Left cardiac atrium (tissue), 4 donors: Measurements from ENCODE around the gene HUNK. TPM values are rescaled to one million over a fixed set of nuclear protein-coding genes. Genes with fewer than 3 reads are reported as not detected.

Experiments used
- ATAC-seq, 2 donors: fragments of 200-7000 bp; cut with Tn5 transposase; one replicate each; pipeline ENCODE4 v1.9.1; 2020; ENCODE audit warnings: mild to moderate bottlenecking in 2 of 2, moderate library complexity in 2 of 2
- DNase-seq: peaks from one replicate; pipeline ENCODE4 v3.0.0-alpha.2; 2020
- intact Hi-C, 2 donors: fragments of 100-400 bp; cut with DNase I; formaldehyde crosslinking; loops; one replicate each; pipeline versions ENCODE4 v1.14.1 to v1.15.1; 2022 to 2023
- total RNA-seq, 2 donors: library from RNA; stranded (reverse); fragmentation: NEBNext Ultra II Directional; extraction: Animal tissue kit (Norgen Biotek cat#: 25700); gene quantifications; one replicate each; pipeline ENCODE4 v1.2.1, GENCODE V29; 2021
- donor health status: DM: no; HTN: yes; CAD: no.
- donor health status: DM: no; HTN: yes; CAD: no; lungs with severe emphysema.
- donor health status: DM: yes; HTN: yes; CAD: no.
- donor health status: Dilated cardiomyopathy.

Gene HUNK
- total RNA-seq, 2 donors from 2014 or later, result 0.38 to 1.7 TPM

GRCh38 chr21:31983120-31983519, 110.3 kb downstream of the HUNK start:
- ATAC-seq (no peak), DNase-seq (no peak)
- intact Hi-C loops, result no loop called here

DNA sequence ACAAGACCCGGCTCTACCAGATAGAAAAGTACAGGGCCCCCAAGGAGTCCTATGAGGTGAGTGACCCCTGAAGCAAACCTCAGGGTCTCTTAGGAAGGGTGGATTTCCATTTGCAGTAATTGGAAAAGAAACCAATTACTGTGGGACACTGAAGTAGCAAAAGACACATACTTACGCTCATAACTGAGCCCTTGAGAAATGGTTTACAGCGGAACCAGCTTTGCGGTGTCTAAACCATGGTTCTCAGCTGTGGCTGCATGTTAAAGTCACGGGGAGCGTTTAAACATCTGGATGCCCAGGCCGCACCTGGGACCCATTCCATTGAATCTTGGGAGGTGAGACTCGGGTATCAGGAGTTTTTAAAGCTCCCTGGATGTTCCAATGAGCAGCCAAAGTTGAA, 110.7 kb downstream of the HUNK start:
- DNase-seq (no peak), ATAC-seq (no peak)
- intact Hi-C loops, result no loop called here

- no peak for DNase-seq
- intact Hi-C loops, result no loop called here
- ATAC-seq, result no peak
These were observed 112.6 kb downstream of the HUNK start for GRCh38 chr21:31985398-31985797.

DNA sequence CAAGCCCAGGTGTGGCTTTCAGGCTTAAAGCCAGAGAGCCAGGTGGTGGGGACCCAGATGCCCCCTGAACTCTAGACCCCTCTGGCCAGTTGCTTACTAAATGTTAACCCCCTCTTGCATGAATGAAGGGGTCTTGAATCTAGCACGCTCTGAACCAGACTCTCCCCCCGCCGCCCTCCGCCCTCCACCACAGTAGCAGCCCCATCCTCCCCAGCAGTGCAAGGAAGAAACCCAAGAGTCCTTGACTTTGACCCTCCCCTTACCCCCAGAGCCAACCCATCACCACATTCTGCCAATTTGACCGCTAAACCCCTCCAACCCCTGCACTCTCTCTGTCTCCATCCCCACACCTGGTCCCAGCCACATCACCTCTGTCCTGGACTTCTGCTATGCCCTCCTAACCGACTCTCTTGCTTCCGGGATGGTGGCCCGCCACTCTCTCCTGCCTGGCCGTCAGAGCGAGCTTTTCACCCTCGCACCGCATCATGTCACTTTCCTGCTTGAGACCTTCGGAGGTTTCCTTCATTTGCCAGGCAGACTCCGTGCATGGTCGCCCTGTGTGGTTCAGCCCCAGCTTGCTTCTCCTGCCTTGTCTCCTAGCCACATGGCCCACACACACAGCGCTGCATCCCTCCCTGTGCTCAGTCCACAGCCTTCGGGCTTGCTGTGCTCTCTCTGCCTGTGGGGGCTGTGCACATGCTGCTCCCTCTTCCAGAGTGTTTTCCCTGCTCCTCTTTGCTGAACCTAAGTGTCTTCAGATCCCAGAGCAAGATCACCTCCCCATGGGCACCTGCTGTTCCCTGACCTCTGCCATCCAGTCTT, 113.4 kb downstream of the HUNK start:
- intact Hi-C loops, result no loop called here
- DNase-seq (no peak), ATAC-seq (no peak)

DNA sequence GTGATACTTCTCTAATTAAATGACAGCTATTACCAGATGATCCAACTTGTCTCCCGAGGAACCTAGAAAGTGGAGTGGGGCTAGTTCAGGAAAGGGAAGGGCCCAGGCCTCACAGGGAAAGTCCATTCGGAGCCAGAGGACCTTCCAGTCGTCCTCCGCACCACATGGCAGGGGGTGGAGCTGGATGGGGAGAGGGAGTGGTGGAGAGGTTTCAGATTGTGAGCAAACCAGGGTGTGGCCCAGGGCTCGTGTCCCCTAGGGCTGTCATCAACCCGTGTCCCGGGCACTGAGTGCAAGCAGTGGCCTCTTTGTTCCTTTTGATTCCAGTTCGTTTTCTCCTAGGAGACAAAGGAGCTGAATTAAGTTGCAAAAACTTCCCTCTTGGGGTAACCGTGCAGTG, 114.9 kb downstream of the HUNK start:
- intact Hi-C loops, result no loop called here
- ATAC-seq, result peak in 1 of 2 donors; percentile 57
- no peak for DNase-seq

DNA sequence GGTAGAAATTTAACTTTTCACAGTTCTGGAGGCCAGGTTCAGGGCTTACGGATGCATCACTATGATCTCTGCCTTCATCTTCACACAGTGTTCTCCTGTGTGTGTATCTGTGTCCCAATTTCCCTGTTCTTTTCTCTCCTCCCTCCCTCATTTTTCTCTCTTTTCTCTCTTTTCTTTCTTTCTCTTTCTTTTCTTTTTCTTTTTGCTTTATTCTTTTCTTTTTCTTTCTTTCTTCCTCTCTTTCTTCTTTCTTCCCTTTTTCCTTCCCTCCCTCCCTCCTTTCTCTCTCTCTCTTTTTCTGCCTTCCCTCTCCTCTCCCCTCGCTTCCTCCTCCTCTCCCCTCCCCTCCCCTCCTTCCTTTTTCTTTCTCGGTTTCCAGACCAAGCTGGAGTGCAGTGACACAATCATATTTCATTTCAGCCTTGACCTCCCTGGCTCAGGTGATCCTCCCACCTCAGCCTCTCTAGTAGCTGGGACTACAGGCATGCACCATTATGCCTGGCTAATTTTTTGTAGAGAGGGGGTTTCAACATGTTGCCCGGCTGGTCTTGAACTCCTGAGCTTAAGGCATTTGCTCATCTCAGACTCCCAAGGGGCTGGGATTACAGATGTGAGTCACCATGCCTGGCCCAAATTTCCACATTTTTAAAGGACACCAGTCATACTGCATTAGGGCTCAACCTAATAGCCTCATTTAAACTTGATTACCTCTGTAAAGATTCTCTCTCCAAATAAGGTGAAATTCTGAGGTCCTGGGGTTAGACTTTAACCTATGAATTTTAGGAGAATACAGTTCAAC, 115.9 kb downstream of the HUNK start:
- intact Hi-C loops, result no loop called here
- ATAC-seq (no peak), DNase-seq (no peak)

- ATAC-seq (no peak), DNase-seq (no peak)
- intact Hi-C loops, result loop anchor here in 1 of 2 donors (5.0 kb wide), 1 partner anchor 266 kb away; no protein-coding TSS in a partner anchor
These were observed 118.8 kb downstream of the HUNK start for GRCh38 chr21:31991356-31992331.

- DNase-seq (no peak), ATAC-seq (no peak)
- intact Hi-C loops, result loop anchor here in 1 of 2 donors (5.0 kb wide), 1 partner anchor 265 kb away; no protein-coding TSS in a partner anchor
These were observed 119.6 kb downstream of the HUNK start for GRCh38 chr21:31992391-31992790.

DNA sequence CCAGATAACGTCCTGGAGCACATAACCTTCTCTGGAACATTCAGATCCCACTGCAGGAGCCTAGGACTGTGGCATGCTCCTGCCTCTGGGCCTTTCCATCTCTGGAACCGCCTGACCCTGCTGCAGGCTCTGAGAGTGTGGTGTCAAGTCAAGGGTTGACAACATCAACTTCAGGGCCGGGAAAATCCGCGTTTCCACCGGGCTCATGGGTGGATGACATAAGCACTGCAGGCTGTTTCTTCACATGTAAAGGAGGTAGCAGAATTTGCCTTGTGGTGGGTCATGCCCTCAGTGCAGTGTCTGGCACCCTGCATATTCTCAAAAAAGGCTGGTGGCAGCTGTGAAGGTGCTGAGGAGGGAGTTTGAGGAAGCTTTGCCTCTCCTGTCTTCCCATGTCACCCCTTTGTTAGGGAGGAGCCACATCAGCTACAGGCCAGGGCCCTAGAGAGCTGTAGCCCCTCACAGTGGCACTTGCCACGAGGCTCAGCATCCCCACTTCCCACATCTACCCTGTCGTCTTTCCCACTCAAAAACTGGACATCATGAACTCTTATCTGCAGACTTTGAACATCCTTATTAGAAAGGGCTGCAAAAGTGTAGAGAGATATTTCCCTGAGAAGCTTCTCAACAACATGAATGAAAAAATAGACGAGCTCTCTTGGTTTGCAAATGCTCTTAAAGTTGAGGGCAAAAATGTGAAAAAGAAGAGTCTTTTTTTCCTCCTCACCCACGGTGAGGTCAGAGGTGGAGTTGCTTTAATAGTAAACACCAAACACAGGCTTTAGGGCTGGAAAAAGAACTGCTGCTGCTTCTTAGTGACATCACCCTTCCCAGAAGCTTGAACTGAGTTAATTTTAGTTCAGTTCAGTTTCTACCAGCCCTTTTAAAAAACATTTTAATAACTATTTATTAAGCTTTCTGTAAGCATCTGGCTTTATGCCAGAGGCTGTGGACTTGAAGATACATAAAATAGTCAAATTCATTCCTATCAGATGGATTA, 121.3 kb downstream of the HUNK start:
- no peak for DNase-seq
- intact Hi-C loops, result loop anchor here in 1 of 2 donors (5.0 kb wide), 1 partner anchor 263 kb away; no protein-coding TSS in a partner anchor
- no peak for ATAC-seq

- ATAC-seq (no peak), DNase-seq (no peak)
- intact Hi-C loops, result no loop called here
These were observed 124.4 kb downstream of the HUNK start for GRCh38 chr21:31997191-31997590.

DNA sequence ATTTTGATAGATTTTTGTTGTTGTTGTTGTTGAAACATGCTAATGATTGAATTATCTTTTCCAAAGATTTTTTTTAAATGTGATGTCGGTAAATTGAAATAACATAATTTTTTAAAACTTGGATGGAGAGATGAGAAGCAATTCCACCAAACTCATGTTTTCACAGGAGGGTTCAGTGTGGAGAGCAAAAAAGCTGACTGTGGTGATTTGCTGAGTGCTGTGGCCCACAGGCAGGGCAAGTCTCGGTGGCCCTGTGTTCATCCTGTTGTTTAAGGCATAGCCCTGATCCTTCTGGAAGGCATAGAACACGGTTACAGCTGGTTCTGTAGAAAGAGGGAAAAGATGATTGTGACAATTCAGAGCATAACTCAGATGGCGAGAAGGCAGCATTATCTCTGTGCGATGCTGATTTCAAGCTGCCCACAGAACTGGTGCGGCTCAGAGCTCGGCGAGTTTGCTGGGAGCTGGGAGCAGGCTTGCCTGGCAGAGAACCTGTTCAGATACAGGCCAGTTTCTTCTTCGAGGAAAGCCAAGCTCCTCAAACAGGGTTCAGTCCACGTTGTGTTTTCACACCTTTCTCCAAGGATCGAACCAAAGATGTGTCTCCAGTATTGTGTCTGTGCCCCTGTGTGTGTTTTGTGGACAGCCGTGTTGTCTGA, 127.1 kb downstream of the HUNK start:
- intact Hi-C loops, result no loop called here
- ATAC-seq (no peak), DNase-seq (no peak)

- ATAC-seq (no peak), DNase-seq (no peak)
- intact Hi-C loops, result no loop called here
These were observed 128.6 kb downstream of the HUNK start for GRCh38 chr21:32001390-32001789.

- no peak for ATAC-seq
- no peak for DNase-seq
- intact Hi-C loops, result no loop called here
These were observed 130.6 kb downstream of the HUNK start for GRCh38 chr21:32003411-32003810.

- intact Hi-C loops, result no loop called here
- no peak for ATAC-seq
- DNase-seq, result no peak
These were observed 131.5 kb downstream of the HUNK start for GRCh38 chr21:32004291-32004690.

GRCh38 chr21:32007456-32007855, 134.6 kb downstream of the HUNK start:
- ATAC-seq (peak in 1 of 2 donors; percentile 55), DNase-seq (no peak)
- intact Hi-C loops, result no loop called here

GRCh38 chr21:32008714-32009113, 135.9 kb downstream of the HUNK start:
- ATAC-seq, result no peak
- DNase-seq, result no peak
- intact Hi-C loops, result no loop called here

GRCh38 chr21:32009263-32009662, 136.4 kb downstream of the HUNK start:
- ATAC-seq (no peak), DNase-seq (no peak)
- intact Hi-C loops, result no loop called here
